SK-MEL-5 (cell line): ENCODE results near the gene LHX5. TPM values are rescaled to one million over a fixed set of nuclear protein-coding genes. Genes with fewer than 3 reads are reported as not detected.
A peak's percentile ranks its signal among the peaks of the same experiment; 100 is the strongest.

ENCODE experiments used
- DNase-seq: peaks from one replicate; pipeline ENCODE4 v3.0.0-alpha.2; 2016; ENCODE audit warnings: low read depth, low spot score
- in situ Hi-C: cut with HindIII; loops from 2 replicates; pipeline ENCODE4 v1.10.0; 2016; ENCODE audit warnings: low sequenced_read_pairs, high pct_unique_total_duplicates, low pct_unique_long_range_greater_than_20kb
- total RNA-seq: library from RNA; depleted of rRNA; stranded (reverse); fragments of >200 nt; shearing (Covaris generic); gene quantifications from 2 replicates; pipeline ENCODE4 v1.2.3, GENCODE V29; 2014

Gene LHX5
- total RNA-seq, 1 experiment from 2014 or later = 0.03 TPM

GRCh38 chr12:113456761-113457160 is 14.9 kb downstream of the LHX5 start:
- in situ Hi-C loops = no loop called here
- no peak for DNase-seq

GRCh38 chr12:113456199-113456598 is 15.5 kb downstream of the LHX5 start:
- no peak for DNase-seq
- in situ Hi-C loops = no loop called here

GRCh38 chr12:113453330-113453729 is 18.3 kb downstream of the LHX5 start:
- in situ Hi-C loops = no loop called here
- DNase-seq = no peak

- DNase-seq = no peak
- in situ Hi-C loops = no loop called here
These were observed 19.2 kb downstream of the LHX5 start for GRCh38 chr12:113452458-113452857.

- DNase-seq = no peak
- in situ Hi-C loops = no loop called here
These were observed 21.8 kb downstream of the LHX5 start for GRCh38 chr12:113449839-113450238.

GRCh38 chr12:113449299-113449698 is 22.4 kb downstream of the LHX5 start:
- in situ Hi-C loops = no loop called here

GRCh38 chr12:113448873-113449272 is 22.8 kb downstream of the LHX5 start:
- in situ Hi-C loops = no loop called here
- no peak for DNase-seq

More at GRCh38 chr12:113449299-113449698, 22.4 kb downstream of the LHX5 start:
- no peak for DNase-seq

- in situ Hi-C loops = no loop called here
- no peak for DNase-seq
These were observed 26.0 kb downstream of the LHX5 start for GRCh38 chr12:113445544-113446171.

- peak; percentile 16 for DNase-seq
- in situ Hi-C loops = no loop called here
These were observed 28.6 kb downstream of the LHX5 start for GRCh38 chr12:113443030-113443539.

GRCh38 chr12:113440947-113441782 is 30.5 kb downstream of the LHX5 start:
- no peak for DNase-seq
- in situ Hi-C loops = no loop called here

- DNase-seq = no peak
- in situ Hi-C loops = no loop called here
These were observed 31.3 kb downstream of the LHX5 start for GRCh38 chr12:113440336-113440735.

GRCh38 chr12:113439606-113440030 is 32.1 kb downstream of the LHX5 start:
- in situ Hi-C loops = no loop called here

GRCh38 chr12:113439301-113439597 is 32.4 kb downstream of the LHX5 start:
- DNase-seq = no peak
- in situ Hi-C loops = no loop called here

More at GRCh38 chr12:113439606-113440030, 32.1 kb downstream of the LHX5 start:
- peak; percentile 65 for DNase-seq

- DNase-seq = no peak
- in situ Hi-C loops = no loop called here
These were observed 33.0 kb downstream of the LHX5 start for GRCh38 chr12:113438523-113439300.

- in situ Hi-C loops = no loop called here
- DNase-seq = no peak
These were observed 34.0 kb downstream of the LHX5 start for GRCh38 chr12:113437729-113438100.

- no peak for DNase-seq
- in situ Hi-C loops = no loop called here
These were observed 34.5 kb downstream of the LHX5 start for GRCh38 chr12:113436993-113437728.

GRCh38 chr12:113436586-113436985 is 35.1 kb downstream of the LHX5 start:
- DNase-seq = no peak
- in situ Hi-C loops = no loop called here

GRCh38 chr12:113435367-113435766 is 36.3 kb downstream of the LHX5 start:
- in situ Hi-C loops = no loop called here

More at GRCh38 chr12:113435367-113435766, 36.3 kb downstream of the LHX5 start:
- no peak for DNase-seq
